ENCODE measurements around the gene LITAF.
"Not testable (repeated sequence)": the region's sequence is repeated elsewhere in the genome, so short reads cannot be mapped to it uniquely, and the experiment has no call there.

The LITAF gene

DNA sequence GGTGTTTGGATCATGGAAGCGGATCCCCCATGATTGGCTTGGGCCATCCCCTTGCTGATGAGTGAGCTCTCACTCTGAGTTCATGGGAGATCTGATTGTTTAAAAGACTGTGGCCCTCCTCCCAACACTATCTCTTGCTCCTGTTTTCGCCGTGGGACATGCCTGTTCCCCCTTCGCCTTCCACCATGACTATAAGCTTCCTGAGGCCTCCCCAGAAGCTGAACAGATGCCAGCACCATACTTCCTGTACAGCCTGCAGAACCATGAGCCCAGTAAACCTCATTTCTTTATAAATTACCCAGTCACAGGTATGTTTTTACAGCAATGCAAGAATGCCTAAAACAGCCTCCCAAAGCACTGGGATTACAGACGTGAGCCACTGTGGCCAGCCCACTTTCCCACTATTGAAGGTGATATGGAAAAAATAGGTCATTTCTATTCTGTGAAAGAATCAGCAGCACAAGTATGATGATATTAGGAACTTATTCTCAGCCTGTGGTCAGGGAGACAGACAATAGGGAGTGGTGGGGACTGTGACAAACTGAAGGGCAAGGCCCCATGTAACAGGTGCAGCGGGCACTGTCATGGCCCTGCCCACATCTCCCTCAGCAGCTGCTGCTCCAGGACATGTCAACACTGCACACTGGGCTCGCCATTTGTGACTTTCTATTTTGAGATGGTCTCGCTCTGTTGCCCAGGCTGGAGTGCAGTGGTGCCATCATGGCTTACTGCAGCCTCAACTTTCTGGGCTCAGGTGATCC, 33.7 kb upstream of the LITAF start:
- DNase-seq: no peak

DNA sequence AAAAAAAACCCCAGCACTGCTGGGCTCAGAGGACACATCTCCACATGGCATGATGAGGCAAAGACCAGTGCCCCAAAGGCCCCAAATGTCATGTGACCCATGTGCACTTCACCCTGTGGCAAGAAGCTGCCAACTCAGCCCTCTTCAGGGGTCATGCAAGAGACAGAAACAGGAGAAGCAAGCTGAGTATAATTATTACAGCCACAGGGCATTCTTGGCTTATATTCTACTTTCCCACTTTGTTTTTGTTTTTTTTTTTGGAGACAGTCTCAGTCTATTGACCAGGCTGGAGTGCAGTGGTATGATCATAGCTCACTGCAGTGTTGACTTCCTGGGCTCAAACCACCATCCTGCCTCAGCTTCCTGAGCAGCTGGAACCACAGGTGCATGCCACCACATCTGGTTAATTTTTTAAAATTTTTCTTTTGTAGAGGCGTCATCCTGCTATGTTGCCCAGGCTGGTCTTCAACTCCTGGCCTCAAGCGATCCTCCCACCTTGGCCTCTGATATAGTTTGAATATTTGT, 32.7 kb upstream of the LITAF start:
- no peak for DNase-seq

DNA sequence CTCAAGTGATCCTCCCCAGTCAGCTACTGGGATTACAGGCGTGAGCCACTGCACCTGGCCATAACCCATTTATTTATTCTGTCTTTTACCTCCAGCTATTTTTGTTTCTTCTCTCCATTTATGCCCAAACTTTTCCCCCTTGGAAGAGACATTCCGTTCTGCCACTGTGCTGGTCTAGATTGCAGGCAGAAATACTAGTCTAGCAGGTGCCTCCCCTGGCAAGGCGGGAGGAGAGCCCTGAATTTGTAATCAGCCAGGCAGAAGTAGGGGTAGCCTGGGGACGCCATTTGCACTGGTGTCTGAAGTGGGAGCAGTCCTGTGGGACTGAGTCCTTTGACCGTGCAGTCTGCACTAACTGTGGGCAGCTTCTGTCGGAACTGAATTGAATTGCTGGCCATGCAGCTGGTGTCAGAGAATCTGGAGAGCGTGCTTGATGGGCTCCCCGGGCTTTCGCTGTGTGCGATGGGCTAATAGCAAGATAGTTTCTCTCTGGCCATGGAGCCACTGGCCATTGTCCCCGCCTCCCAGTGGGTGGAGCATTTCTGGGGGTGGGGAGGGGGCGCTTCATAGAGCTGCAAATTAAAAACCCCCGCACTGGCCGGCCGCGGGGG, 31.5 kb upstream of the LITAF start:
- DNase-seq: no peak

DNA sequence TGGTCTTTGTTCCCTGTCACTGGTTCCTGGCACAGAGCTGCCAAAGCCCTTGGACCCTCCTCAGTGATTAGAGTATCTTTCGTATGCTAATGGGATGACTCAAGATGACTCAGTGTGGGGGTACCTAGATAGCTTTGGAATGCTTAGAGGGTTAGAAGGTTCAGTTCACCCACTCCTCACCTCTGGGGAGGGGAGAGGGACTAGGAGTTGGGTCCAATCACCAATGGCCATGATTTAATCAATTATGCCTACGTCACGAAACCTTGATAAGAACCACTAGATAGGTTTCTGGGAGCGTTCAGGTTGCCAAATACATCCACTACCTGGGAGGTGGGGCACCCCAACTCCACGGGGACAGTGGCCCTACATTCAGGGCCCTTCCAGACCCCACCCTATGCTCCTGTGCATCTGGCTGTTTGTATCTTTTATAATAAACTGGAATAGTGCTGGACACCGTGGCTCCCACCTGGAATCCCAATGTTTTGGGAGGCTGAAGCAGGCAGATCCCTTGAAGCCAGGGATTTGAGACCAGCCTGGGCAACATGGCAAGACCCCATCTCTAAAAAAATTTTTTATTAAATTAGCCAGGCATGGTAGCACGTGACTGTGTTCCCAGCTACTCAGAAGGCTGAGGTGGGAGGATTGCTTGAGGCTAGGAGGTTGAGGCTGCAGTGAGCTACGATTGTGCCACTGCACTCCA, 29.2 kb upstream of the LITAF start:
- no peak for DNase-seq

DNA sequence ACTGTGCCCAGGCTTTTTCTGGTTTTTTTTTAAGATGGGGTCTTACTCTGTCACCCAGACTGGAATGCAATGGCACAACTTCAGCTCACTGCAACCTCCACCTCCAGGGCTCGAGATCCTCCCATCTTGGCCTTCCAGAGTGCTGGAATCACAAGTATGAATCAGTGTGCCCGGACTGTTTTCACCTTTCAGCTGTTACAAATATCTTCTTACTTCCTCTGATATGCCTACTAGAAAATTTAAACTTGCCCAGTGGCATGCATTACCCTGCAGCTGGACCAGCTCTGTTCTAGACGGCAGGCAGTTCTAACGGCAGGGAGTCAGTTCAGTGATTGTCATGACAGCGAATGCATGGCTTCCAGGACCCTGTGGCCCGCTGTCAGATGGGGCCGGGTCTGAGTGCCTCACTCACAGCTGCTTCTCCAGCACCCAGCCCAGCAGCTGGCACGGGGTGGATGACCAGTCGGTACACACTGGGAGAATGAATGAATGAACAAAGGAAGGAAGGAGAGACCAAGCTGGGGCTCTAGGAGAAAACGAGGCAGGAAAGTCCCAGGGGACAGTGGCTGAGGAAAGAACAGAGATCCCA, 28.0 kb upstream of the LITAF start:
- no peak for DNase-seq

DNA sequence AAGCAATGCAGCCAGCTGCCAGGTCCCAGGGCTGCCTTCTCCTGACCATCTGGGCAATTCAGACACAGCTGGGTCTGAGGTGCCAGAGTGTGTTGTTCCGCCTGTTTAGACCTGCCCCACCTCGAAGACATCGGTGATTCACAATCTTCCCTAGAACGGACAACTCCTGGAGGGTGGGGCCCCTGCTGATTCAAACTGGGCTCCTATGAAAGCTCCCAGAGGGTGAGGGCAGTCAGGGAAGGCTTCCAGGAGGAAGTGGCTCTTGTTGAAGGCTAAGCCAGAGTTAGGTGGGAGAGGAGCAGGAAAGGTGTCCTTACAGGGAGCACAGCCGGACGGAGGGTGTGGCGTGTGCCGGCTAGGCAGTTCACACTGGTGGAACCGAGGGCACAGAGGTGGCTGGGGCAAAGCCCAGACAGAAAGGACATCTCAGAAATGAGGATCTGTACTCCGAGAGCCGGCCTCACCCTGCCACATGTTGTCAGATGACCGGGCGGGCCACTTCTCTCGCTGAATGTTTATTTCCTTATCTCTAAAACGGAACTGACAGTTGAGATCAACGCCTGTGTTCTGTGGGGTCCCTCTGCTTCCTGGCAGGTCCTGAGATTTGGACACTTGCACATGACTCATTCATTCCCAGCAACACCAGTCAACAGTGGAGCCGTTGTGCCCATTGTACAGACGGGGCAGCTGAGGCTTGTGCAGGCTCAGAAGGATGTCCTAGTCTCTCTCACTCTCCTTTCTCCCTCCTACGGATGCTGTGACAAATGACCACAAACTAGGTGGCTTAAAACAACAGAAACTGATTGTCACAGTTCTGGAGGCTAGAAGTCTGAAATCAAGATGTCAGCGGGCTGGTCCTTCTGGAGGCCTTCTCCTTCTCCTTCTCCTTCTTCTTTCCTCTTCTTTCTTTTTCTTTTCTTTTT, 26.9 kb upstream of the LITAF start:
- no peak for DNase-seq

DNA sequence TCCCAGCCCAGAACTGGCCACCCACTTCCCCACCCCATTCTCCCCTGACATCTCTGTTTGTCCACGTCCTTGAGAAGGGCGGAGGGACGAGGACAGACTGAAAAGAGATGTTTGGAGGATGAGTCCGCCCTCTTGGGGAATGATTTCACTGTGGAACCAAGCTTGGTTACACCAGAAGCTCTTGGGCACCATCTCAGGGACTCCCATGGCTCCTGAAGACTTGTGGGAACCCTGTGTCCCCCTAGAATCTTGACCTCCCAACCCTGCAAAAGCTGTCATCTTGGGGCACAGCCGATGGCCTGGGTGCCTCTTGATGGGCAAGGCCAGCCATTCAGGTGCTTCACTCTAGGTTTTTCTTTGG, 25.9 kb upstream of the LITAF start:
- no peak for DNase-seq

DNA sequence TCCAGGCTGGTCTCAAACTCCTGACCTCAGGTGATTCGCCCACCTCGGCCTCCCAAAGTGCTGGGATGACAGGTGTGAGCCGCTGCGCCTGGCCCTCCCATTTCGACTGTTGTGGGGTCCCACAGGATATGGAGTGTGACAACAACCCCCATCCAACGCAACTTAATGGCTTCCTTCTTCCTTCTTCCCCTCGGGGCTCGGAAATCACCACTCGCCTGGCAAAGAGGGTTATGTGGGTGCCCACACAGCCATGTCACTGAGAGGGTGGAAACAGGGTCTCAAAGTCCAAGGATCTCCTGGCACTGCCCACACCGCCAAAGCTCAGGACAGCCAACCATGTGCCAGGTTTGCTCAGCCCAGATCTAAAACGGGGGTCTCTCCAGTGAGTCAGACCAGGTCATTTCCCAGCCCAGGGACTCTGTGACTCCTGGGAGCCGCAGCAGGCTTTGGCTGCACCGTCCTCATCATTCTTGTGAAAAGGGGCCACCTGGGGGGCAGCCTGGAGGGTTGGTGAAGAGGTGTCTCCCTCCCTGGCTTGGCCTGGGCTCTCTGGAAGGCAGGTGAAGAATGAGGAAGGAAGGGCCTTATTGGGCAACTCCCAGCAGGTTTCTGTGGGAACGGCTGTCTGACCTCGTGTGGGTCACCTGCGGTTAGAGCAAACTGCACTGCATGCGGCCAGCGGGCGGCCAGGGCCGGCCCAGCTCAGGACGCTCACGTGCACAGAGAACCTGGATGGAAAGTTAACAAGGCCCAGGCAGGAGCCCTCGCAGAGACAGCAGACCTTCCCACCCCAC, 25.3 kb upstream of the LITAF start:
- no peak for DNase-seq

DNA sequence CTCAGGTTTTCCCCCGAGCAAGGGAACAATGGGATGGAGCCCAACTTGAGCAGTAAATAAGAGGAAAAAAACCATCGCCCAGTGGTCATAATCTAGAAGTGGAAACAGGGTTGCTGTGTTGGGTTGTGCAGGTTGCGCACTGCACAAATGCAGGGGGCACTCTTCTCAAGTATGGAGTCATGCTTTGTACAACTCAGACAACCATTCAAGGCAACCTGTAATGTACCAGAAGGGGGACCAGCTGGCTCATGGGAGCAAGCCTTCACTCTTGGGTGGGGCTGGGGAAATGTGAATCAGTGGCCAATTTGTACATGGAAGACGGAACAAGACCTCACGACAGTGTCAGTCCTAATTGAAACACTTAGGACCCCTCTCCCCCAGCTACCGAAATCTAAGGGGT, 23.9 kb upstream of the LITAF start:
- DNase-seq: no peak

DNA sequence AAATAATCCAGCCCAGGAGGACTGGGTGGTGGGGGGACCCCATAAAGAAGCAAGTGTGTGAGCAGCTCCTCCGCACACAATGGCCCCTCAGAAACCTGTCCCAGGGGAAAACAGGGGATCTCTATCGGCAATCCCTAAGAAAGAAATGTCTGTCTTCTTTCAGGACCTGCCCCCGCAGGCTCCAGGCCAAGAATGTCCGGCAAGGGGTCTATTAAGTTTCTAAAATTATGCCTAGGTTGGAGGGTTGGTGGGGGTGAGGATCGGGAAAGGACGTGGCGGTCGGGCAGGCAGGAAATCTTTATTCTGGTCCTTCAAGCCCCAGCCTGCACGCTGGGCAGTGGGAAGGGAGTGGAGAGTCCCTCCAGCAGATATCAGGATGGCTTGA, 23.4 kb upstream of the LITAF start:
- no peak for DNase-seq

DNA sequence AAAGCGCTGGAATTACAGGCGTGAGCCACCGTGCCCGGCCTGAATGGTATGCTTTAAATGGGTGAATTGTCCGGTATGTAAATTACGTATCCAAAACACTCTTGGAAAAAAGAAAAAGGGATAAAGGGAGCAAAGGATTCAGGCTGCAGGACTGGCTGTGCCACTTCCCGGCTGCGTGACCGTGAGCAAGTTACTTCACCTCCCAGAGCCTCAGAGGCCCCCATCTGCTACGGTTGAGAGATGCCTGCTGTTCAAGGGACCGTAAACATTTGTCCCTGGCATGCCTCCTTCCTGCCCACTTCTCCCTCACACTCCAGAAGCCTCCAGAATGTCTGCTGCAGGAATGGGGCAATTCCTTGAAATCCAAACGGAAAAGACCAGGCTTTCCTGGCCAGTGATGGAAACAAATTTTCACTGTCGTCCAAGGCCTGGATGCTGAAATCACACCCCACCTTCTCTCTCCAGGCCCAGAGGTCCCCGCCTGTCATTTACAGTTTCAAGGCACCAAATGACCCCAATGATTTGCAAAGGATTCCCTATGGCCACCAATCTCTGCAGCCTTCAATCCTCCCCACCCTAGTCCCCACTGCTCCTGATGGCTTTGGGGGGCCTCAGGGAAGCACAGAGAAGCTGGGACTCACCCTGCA, 22.9 kb upstream of the LITAF start:
- peak; percentile 53 for DNase-seq

DNA sequence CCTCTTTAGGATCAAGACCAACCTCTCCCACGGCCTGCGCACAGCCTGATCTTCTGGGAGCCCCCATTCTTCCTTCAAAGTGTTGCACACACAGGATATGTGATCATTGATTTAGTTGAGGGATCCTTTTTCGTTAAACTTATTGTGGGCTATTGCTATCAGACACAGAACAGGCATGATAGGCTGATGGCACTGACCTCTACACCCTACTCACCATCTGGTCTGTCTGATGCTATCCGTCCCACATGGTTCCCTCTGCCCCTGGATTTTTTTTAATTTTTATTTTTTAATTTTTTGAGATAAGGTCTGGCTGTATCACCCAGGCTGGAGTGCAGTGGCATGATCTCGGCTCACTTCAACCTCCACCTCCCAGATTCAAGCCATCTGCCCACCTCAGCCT, 19.2 kb upstream of the LITAF start:
- DNase-seq: no peak

DNA sequence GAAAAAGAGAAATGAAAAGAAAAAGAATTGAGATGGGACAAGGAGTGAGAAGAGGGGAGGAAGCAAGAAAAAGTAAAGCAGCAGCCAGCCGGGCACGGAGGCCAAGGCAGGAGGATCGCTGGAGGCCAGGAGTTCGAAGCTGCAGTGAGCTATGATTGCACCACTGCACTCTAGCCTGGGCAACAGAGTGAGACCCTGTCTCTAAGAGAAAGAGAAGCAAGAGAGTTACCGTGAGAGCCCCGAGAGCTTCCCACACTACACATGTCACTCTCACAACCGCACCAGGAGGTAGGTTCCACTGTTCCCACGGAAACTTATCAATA, 18.8 kb upstream of the LITAF start:
- DNase-seq: no peak

DNA sequence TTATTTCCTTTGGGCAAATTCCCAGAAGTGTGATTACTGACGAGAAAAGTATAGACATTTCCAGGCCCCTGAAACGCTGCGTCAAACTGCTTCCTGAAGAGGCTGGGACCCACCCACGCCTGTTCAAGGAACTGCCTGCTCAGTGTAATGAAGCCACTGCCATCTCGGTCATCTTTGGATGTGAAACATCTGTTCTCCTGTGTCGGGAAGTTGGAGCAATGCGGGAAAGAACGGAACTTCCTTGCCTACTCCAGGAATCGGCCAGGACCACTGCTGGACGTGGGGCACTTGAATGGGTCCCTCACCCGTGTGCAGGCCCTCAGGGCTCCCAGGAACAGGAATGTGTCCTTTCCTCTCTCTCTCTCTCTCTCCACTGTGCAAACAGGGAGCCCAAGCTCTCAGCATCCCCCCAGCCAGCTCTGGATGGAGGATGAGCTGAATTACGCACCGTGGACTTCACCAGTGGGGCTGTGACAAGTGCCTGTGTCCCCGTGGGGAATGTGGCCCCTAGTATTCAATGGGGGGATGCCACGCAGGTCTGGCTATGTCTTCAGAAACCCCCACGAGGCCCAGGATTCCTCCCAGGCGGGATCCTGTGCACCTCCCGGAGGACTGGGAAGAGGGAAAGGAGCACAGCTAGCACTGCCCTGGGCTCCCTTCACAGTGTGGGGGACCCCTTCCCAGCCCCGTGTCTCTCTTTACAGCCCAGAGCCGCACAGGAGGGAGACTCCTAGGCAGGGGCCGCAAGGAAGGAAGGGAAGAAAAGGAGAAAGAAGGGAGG, 18.3 kb upstream of the LITAF start:
- DNase-seq: no peak

DNA sequence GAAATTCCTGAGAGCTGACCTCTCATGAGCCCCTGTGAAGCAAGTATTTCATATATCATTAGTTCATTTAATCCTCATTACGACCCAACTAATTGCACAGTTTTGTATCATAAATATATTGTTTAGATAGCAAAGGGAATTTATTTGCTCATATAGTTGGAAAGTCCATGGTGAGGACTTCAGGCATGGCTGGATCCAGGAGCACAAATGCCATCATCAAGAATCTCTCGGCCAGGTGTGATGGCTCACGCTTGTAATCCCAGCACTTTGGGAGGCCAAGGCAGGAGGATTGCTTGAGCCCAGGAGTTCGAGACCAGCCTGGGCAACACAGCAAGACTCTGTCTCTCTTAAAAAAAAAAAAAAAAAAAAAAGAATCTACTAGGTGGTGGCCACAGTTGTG, 17.6 kb upstream of the LITAF start:
- DNase-seq: not testable (repeated sequence)

DNA sequence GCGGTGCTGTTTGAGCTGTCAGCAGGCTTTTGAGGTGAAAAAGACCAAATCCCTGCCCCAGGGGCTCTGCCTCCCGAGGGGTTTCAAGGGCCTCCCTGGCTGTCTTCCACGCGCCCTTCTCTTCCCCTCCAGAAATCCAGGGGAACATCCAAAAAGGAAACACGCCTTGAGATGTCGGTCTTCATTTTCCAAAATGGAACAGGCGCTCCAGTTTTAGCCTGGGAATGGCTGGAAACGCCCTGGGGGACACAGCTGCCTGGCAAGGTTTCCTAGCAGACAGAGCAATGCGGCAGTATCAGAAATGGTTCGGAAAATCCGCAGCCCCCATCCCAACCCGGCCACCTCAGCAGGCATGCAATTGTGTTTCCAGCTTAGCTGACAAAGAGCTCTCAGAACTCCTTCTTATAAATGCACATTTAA, 16.6 kb upstream of the LITAF start:
- no peak for DNase-seq

DNA sequence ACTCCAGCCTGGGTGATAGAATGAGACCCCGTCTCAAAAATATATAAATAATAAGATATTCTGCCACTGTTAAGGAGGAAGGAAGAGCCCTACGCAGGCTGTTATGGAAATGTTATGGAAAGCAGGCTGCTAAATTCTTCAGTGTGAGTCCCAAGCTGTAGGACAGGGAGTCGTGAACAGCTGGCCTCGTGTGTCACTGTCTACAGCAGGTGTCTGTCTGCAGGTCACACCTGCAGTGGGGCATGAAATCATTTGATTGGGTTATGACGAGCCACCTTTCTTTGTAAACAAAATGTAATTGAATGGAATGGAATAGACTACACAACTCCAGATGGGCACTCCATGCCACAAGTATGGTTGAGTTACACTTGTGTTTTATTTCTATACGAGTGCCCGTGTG, 15.6 kb upstream of the LITAF start:
- DNase-seq: peak; percentile 7

DNA sequence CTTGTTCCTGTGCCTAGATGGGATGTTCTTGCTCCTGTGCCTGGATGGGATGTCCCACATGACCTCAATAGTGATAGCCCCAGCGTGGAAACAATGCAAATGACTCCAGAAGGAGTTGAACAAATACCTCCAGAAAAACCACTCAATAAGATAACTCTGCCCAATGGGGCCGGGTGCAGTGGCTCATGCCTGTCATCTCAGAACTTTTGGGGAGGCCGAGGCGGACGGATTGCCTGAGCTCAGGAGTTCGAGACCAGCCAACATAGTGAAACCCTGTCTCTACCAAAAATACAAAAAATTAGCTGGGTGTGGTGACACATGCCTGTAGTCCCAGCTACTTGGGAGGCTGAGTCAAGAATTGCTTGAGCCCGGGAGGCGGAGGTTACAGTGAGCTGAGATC, 15.2 kb upstream of the LITAF start:
- no peak for DNase-seq

DNA sequence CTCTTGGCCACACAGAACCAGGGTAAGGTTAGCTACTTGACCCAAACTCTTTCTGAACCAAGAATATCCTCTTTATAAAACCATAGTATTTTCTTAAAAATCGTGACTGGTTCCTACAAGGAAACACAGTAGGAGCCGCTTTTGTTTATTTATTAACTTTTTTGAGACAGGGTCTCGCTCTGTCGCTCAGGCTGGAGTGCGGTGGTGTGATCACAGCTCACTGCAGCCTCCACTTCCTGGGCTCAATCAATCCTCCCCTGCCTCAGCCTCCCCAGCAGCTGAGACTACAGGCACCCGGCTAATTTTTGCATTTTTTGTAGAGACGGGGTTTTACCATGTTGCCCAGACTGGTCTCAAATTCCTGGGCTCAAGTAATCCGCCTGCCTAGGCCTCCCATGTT, 14.7 kb upstream of the LITAF start:
- DNase-seq: no peak

DNA sequence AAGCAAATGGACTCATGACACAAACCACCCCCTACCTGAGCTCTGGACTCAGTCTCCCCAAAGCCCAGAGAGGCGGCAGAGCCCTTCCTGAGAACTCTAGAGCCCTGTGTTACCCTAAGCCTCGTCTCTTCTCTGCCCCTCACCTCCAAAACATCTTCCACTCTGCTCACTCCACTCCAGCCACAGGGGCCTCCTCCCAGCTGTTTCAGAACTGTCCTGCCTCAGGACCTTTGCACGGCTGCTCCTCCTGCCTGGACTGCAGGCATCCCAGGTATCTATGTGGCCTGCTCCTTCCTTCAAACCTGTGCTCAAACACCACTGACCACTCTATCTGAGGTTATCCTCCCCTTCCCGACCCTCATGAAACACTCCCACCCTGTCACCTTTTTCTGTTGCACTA, 12.9 kb upstream of the LITAF start:
- DNase-seq: no peak
